ENCODE data around the gene HS3ST3B1. TPM values are rescaled to one million over a fixed set of nuclear protein-coding genes. Genes with fewer than 3 reads are reported as not detected.

The HS3ST3B1 gene
- total RNA-seq, 1 donor from 2014 or later: 1.6 TPM

GRCh38 chr17:14303343-14304221, 2.7 kb downstream of the HS3ST3B1 start:
- no peak for DNase-seq

- DNase-seq: no peak
Observed at GRCh38 chr17:14304222-14304772, 3.4 kb downstream of the HS3ST3B1 start.

GRCh38 chr17:14304773-14305517, 4.1 kb downstream of the HS3ST3B1 start:
- DNase-seq: no peak

- DNase-seq: no peak
Observed at GRCh38 chr17:14305785-14306496, 5.1 kb downstream of the HS3ST3B1 start.

GRCh38 chr17:14306596-14306995, 5.7 kb downstream of the HS3ST3B1 start:
- no peak for DNase-seq

GRCh38 chr17:14307560-14308024, 6.7 kb downstream of the HS3ST3B1 start:
- no peak for DNase-seq

GRCh38 chr17:14308636-14308964, 7.7 kb downstream of the HS3ST3B1 start:
- DNase-seq: no peak

- DNase-seq: peak; percentile 69
Observed at GRCh38 chr17:14308965-14309879, 8.3 kb downstream of the HS3ST3B1 start.

- DNase-seq: no peak
Observed at GRCh38 chr17:14310101-14310500, 9.2 kb downstream of the HS3ST3B1 start.

- no peak for DNase-seq
Observed at GRCh38 chr17:14310605-14311004, 9.7 kb downstream of the HS3ST3B1 start.

GRCh38 chr17:14311186-14311705, 10.4 kb downstream of the HS3ST3B1 start:
- DNase-seq: no peak

GRCh38 chr17:14311981-14312380, 11.1 kb downstream of the HS3ST3B1 start:
- DNase-seq: no peak

GRCh38 chr17:14312522-14312921, 11.6 kb downstream of the HS3ST3B1 start:
- DNase-seq: no peak

- no peak for DNase-seq
Observed at GRCh38 chr17:14316126-14316832, 15.4 kb downstream of the HS3ST3B1 start.

- no peak for DNase-seq
Observed at GRCh38 chr17:14317383-14317782, 16.5 kb downstream of the HS3ST3B1 start.

- DNase-seq: no peak
Observed at GRCh38 chr17:14318109-14318917, 17.4 kb downstream of the HS3ST3B1 start.

GRCh38 chr17:14318918-14319205, 18.0 kb downstream of the HS3ST3B1 start:
- DNase-seq: no peak

GRCh38 chr17:14320098-14320497, 19.2 kb downstream of the HS3ST3B1 start:
- no peak for DNase-seq

- no peak for DNase-seq
Observed at GRCh38 chr17:14320734-14321475, 20.0 kb downstream of the HS3ST3B1 start.
